Measurements from ENCODE around the gene ZBTB9.
A peak's percentile ranks its signal among the peaks of the same experiment; 100 is the strongest.

ZBTB9 gene

DNA sequence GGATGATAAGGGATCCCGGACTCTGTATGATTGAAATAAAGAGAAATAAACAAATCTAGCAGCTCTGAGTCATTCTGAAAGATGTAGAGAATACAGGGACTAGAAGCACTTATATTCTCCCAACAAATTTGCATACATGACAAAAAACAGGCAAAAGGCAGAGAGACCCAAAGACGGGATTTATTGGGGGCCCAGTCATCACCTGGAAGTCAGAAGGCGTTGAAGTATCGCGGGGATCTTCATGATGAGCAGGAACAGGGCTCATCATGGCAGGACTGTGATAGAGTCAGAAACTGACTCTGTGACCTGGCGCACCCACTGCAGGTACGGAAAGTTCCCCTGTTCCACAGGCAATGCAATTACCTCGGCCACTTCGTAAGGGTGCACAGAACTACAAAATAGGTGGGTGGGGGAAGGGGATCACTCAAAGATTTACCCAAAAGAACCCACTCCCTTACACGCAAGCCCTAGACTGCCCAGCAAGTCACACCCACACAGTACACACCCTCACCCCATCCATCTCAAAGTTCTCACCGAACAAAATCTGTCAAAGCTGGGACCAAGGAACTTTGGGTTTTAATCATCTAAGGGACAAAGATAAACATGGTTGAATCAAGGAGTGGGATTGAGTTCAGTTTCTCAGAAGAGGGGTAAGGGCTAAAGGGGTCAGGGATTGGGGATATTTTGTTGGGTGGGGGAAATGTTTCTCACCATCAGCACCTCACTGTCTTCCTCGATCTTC is 37.8 kb upstream of the ZBTB9 start:
- Histone ChIP-seq H3K4me3 (peak overlapping the region; percentile 74), H3K27ac (peak overlapping the region; percentile 86 to 95)
- no peak for DNase-seq (ENCODE audit: low spot score)
- TF ChIP-seq, protein P1, sequence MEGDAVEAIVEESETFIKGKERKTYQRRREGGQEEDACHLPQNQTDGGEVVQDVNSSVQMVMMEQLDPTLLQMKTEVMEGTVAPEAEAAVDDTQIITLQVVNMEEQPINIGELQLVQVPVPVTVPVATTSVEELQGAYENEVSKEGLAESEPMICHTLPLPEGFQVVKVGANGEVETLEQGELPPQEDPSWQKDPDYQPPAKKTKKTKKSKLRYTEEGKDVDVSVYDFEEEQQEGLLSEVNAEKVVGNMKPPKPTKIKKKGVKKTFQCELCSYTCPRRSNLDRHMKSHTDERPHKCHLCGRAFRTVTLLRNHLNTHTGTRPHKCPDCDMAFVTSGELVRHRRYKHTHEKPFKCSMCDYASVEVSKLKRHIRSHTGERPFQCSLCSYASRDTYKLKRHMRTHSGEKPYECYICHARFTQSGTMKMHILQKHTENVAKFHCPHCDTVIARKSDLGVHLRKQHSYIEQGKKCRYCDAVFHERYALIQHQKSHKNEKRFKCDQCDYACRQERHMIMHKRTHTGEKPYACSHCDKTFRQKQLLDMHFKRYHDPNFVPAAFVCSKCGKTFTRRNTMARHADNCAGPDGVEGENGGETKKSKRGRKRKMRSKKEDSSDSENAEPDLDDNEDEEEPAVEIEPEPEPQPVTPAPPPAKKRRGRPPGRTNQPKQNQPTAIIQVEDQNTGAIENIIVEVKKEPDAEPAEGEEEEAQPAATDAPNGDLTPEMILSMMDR (IDR thresholded peaks at IDR 0.05): no peak

DNA sequence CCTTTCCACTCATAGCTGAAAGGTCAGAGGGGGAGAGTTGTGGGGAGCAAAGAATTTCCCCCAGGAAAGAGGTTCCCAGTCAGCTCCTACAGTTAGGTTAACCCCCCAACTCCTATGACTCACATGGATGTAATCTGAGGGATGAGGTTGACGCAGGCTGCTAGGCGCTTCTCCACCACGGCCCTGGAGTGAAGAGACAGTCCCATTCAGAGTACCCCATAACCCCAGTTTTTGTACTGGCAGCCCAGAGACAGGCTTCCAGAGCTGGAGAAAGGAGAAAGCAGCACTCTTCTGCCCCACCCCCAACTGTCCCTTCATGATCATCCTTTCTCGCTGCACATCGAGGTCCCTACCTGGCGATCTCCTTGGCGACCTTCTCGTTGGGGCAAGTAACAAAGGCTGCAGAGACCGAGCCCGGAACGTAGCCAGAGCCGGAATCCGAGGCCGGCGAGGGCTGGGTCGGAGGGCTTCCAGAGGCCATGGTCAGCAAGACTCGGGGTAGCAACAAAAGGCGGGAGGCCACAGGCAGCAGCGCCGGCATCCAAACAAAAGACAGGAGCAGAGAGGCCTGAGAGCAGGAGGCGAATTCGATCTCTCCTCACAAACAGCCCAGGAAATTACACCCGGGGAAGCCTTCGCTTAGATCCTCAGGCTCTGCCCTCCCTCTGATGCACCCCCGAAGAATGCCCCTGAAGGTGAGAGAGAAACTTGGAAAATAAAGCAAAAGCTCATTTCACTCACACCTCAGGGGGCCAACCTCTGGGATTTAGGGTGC is 37.1 kb upstream of the ZBTB9 start:
- TF ChIP-seq, protein P1 (IDR thresholded peaks at IDR 0.05): no peak
- DNase-seq (ENCODE audit: low spot score): peak; percentile 77
- Histone ChIP-seq H3K4me3 (peak overlapping the region; percentile 74), H3K27ac (peak overlapping the region; percentile 86 to 95)

DNA sequence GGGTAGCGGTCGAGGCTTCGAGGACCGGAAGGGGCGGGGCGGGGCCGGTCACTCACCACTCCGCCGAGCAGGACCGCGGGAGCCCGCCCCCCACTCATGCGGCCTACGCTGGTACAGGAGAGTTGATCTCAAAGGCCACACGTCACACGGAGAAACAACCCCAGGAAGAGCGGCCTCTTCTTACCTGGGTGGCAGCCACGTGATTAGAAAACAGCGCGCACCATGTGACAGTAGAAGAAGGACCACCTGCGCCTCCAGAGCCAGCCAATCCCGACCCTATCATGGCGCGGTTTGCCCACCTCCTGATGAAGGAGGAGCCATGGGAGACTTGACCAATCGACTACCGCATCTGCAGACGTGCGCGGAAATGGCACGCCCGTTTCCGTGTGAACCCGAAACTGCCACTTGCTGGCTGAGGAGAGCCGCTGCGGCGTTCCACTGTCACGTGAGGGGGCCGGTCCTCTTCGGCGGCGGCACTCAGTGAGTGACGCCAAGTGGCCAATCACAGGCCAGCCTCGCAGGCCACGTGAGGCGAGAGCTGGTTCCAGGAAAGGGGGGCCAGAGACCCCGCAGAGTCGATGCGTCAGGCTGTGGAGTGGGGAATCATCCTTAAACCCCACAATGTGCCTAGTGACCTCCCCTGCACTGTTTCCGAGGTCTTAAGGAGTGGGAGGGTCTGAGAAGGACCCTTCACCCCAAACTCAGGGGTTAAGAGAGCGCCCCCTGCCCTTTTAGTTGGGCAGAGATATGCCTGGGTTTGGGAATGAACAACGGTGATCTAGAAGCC is 36.3 kb upstream of the ZBTB9 start, which contains the start of gene CUTA:
Gene CUTA, minus strand, starts transcription at position 205 of the 787 bp plus-strand sequence. Its CDS starts 107 bp downstream, at position 98.
- H3K4me3 ChIP-seq: peak within 1 kb of the TSS; percentile 74
- DNase-seq (ENCODE audit: low spot score): peak; percentile 100
- H3K27ac ChIP-seq: peak within 1 kb of the TSS; percentile 95 to 97
- TF ChIP-seq, protein P1 (IDR thresholded peaks at IDR 0.05): no peak

DNA sequence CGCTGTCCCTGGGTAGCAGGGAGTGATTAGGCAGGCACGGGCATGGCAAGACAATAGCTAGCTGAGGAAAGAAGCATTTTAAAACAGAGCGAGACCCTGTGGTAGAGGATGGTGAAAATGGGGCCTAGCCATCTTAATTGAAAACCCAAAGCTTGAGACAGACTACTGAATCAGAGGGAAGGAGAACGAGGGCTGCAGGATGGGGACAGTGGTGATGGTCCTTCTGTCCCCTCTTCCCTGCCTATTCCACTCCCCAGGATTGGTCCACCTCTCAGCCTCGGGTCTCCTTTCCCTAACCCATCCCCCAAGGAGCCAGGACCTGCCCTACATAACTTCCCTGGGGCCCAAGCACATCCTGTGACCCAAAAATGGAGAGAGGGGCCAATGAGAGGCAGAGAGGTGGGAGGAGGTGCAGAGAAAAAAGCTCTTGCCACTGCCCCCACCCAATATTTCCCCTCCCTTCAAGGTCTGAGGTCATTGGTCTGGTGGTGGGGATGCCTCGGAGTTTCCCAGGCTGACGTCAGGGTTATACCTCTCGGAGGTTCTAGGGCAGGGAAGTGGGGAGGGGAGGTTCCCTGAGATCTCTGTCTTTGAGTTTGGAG is 35.6 kb upstream of the ZBTB9 start:
- no peak for DNase-seq (ENCODE audit: low spot score)
- Histone ChIP-seq H3K4me3 (peak overlapping the region; percentile 68), H3K27ac (peak overlapping the region; percentile 95 to 97)
- TF ChIP-seq, protein P1 (IDR thresholded peaks at IDR 0.05): no peak

DNA sequence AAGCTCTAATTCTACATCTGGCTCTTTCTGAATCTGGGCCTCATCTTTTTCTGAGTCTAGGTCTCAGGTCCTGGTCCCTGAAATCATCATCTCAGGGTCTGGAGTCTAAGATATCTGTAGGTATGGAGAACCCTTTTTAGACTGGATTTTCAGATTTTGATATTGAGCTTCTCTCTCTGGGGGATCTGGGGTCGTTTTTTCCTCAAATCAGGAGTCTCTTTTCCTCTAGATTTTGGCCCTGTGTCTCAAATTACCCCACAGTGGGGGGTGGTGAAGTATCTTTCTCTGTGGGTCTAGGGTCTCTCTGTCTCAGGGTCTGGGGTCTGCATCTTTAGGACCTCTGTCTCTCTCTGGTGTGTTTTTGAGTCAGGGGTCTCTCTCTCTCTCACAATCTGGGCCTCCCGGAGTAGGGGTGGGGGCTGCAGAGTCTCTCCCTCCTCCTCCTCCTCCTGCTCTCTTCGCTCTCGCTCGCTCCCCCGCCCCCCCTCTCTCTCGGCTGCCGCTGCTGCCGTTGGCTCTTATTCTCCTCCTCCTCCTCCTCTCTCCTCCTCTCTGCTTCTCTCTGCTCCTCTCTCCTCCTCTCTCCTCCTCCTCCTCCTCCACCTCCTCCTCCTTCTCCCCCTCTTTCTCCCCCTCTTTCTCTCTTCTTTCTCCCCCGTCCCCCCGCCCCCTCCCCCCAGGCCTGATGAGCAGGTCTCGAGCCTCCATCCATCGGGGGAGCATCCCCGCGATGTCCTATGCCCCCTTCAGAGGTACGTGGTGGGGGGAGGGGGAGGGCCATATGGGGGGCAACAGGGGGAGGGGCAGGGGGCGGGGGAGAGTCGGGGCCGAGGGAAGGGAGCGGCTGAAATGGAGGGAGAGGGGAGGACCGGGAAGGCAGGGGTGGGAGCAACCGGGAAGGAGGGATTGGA is 34.5 kb upstream of the ZBTB9 start, which contains the start of gene SYNGAP1:
Gene SYNGAP1, plus strand, starts transcription at position 486 of the 911 bp plus-strand sequence. Its CDS starts 200 bp downstream, at position 686.
- H3K27ac ChIP-seq: peak within 1 kb of the TSS; percentile 95 to 97
- TF ChIP-seq, protein P1 (IDR thresholded peaks at IDR 0.05): no peak
- H3K4me3 ChIP-seq: peak within 1 kb of the TSS; percentile 71
- no peak for DNase-seq (ENCODE audit: low spot score)
